BJ (cell line): Measurements from ENCODE around the gene MRNIP. TPM values are rescaled to one million over a fixed set of nuclear protein-coding genes. Genes with fewer than 3 reads are reported as not detected.

ENCODE experiments used
- CTCF ChIA-PET: fragments of 350-600 bp; formaldehyde crosslinking; extraction: SDS; loops from one replicate; lab custom pipeline; 2021; ENCODE audit warnings: antibody characterized with exemption, inconsistent platforms; lab: Yijun Ruan, JAX
- POLR2A ChIA-PET: fragments of 300-600 bp; sonication (Branson Sonifier 250); formaldehyde crosslinking; extraction: SDS; loops from one replicate; lab custom pipeline; 2021; ENCODE audit warnings: antibody characterized with exemption; lab: Charles Lee
- DNase-seq: peaks from one replicate; pipeline ENCODE4 v3.0.0-alpha.2; 2011; ENCODE audit warnings: low read depth
- H3K27me3 ChIP-seq: 2 replicates; pipeline ENCODE4 v1.6.0; 2011; ENCODE audit warnings: low read length; ENCODE audit not compliant: control insufficient read depth, insufficient read depth
- H3K36me3 ChIP-seq: 2 replicates; pipeline ENCODE4 v1.5.1; 2011; ENCODE audit warnings: low read length; ENCODE audit not compliant: control insufficient read depth, insufficient read depth
- H3K4me3 ChIP-seq: 2 replicates; pipeline ENCODE4 v1.5.1; 2011; ENCODE audit warnings: low read depth, mild to moderate bottlenecking, control low read depth, low read length
- CTCF ChIP-seq: IDR thresholded peaks from 2 replicates; pipeline ENCODE4 v1.5.1; 2011; ENCODE audit warnings: low read depth, mild to moderate bottlenecking, control low read depth, inconsistent platforms, low read length, moderate library complexity; ENCODE audit not compliant: insufficient read depth
- polyA plus RNA-seq: library from polyadenylated mRNA; depleted of rRNA; stranded (reverse); fragments of >200 nt; gene quantifications from 2 replicates; pipeline ENCODE4 v1.2.3, GENCODE V29; 2011

Gene MRNIP
- polyA plus RNA-seq, 1 experiment = 14.1 TPM

- no peak for DNase-seq
- no peak overlapping the region for H3K4me3 ChIP-seq
- peaks cover 39% of the 10 kb centered on the region for H3K36me3 ChIP-seq
- POLR2A ChIA-PET = no interaction called here
- TF ChIP-seq CTCF = no peak
- CTCF ChIA-PET = interaction anchor here (1.1 to 1.2 kb wide), 2 partner anchors 8 to 123 kb away, joined by 3 read pairs; no protein-coding TSS in a partner anchor
- H3K27me3 ChIP-seq = no peaks in the 10 kb centered on the region
Measured at GRCh38 chr5:179886190-179886911, 27.7 kb upstream of the MRNIP start.

- ChIA-PET CTCF (interaction anchor here (1.2 kb wide), 1 partner anchor 123 kb away, joined by 3 read pairs; no protein-coding TSS in a partner anchor), POLR2A (no interaction called here)
- H3K36me3 ChIP-seq = peaks cover 36% of the 10 kb centered on the region
- H3K4me3 ChIP-seq = no peak overlapping the region
- DNase-seq = no peak
- no peaks in the 10 kb centered on the region for H3K27me3 ChIP-seq
- TF ChIP-seq CTCF = no peak
Measured at GRCh38 chr5:179885491-179886090, 27.0 kb upstream of the MRNIP start.

- ChIA-PET CTCF (no interaction called here), POLR2A (no interaction called here)
- H3K36me3 ChIP-seq = peaks cover 30% of the 10 kb centered on the region
- no peak overlapping the region for H3K4me3 ChIP-seq
- H3K27me3 ChIP-seq = no peaks in the 10 kb centered on the region
- no peak for TF ChIP-seq CTCF
- DNase-seq = no peak
Measured at GRCh38 chr5:179883163-179883562, 24.5 kb upstream of the MRNIP start.

- DNase-seq = no peak
- ChIA-PET CTCF (no interaction called here), POLR2A (no interaction called here)
- no peaks in the 10 kb centered on the region for H3K27me3 ChIP-seq
- H3K4me3 ChIP-seq = no peak overlapping the region
- H3K36me3 ChIP-seq = peaks cover 31% of the 10 kb centered on the region
- no peak for TF ChIP-seq CTCF
Measured at GRCh38 chr5:179882338-179882737, 23.7 kb upstream of the MRNIP start.

GRCh38 chr5:179880848-179881590, 22.4 kb upstream of the MRNIP start:
- DNase-seq = no peak
- ChIA-PET CTCF (interaction anchor here (0.6 to 0.7 kb wide), 2 partner anchors 40 to 75 kb away, joined by 3 read pairs; no protein-coding TSS in a partner anchor), POLR2A (no interaction called here)
- peaks cover 31% of the 10 kb centered on the region for H3K36me3 ChIP-seq
- no peak overlapping the region for H3K4me3 ChIP-seq
- no peaks in the 10 kb centered on the region for H3K27me3 ChIP-seq
- TF ChIP-seq CTCF = no peak
